CD4-positive, alpha-beta T cell treated with Interferon alpha-2 for 1 hour (primary cell): ENCODE data around the gene PJA2.
"Not testable (repeated sequence)": the region's sequence is repeated elsewhere in the genome, so short reads cannot be mapped to it uniquely, and the experiment has no call there.

ENCODE experiments used
- DNase-seq, 2 donors: peaks; one replicate each; pipeline ENCODE4 v3.0.0-alpha.2; 2020 to 2022

PJA2 gene

DNA sequence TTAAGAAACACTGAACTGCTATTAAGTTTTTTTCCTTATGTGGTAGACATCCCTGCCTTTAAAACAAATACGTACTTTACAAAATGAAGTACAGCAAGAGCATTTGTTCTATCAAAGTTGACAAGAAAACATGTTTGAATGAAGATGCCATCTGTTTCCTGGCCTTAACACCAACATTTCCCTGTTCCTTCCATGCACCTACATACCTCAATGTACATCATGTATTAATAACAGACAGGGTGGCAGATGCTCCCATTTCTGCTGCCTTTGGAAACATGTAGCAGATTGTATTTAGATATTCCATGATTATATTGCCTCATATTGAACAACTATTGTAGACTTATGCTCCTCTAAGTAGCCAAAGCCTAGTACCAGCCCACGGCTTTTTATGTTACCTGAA is 104.4 kb downstream of the PJA2 start:
- no peak for DNase-seq

DNA sequence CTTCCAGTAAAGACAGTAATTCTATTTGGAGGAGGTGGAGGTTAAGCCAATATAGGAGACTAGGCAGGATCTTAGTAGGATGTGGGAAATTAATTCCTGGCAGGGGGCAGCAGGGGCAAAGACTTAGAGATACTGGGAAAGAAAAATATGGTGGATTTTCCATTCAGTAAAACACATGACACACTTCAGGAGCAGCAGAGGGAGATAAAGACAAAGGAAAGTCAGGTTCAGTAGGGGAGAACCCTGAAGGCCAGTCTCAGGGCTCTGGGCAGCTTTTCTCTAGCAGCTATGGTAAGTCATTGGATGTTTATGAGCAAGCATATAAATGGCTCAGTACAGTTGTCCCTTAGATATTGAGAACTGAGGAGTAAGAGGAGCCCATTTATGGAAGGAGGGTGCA is 105.5 kb downstream of the PJA2 start:
- no peak for DNase-seq

DNA sequence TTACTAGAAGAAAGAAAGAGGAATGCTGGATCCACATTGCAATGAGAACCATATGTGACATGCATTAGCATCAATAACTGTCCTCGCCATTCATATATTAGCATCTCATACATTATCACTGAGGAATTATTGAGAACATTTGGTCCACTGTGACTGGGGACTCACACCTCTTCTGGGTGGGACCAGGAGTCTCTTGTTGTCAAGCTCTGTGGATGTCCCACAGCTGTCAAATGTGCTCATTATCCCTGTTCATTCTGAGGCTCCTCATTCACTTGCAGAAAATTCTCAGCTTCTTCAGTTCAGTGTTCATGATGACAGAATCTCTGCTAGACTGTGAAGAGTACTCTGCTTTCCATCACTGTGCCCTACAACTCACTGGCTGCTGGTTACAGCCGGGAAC is 109.4 kb downstream of the PJA2 start:
- DNase-seq = no peak

DNA sequence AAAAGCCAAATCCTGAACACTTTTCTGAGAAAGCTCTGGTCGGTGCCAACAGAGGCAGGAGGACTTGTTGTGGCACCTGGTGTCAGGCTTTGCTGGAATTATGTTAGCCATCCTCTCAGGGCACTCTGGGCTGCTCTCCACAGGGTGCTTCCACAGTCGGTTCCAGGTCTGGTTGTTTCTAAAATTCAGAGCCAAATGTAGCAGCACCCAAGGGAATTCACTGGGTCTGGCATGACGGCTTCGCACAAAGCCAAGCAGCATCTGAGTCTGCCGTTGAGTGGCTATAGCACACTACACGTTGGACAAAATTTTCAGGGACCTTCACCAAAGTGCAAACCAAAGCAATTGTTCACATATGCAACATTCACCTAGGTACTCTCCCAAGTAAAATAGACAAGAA is 110.2 kb downstream of the PJA2 start:
- DNase-seq = no peak

DNA sequence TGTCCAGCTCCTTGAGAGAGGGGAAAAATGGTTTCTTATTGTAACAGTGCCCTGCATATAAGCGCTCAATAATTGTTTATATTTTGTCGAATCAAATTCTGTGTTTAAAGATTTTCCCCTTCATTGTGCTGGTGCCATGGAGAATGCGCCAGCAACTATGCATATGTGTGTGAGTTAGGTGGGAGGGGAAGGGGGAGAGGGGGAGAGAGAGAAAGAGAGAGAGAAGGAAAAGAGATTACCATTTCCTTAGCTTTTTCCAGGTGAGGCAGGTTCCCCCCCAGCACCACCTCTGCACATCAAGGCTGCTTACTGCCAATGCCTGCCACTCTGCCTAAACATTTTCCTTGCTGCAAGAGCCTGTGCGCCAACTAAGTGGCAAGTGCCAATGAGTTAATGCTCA is 111.0 kb downstream of the PJA2 start:
- DNase-seq = no peak

DNA sequence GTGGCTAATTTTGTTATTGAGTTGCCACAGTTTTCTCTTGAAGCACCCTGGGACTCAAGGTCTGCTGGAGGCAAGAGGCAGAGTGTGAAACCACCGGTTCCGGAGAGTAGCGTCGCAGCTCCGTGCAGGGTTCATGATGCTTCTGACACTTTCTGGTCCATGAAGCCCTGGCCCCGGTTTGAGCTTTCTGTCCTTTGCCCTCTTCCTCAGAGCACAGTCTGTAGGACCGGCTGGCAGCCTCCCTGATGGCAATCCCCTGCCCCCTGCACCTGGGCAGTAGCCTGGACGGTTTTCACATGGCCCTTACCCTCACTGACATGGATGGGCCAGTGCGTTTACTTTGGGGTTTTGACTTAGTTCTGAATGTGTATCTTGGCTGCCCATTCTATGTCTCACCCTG is 111.9 kb downstream of the PJA2 start:
- no peak for DNase-seq

DNA sequence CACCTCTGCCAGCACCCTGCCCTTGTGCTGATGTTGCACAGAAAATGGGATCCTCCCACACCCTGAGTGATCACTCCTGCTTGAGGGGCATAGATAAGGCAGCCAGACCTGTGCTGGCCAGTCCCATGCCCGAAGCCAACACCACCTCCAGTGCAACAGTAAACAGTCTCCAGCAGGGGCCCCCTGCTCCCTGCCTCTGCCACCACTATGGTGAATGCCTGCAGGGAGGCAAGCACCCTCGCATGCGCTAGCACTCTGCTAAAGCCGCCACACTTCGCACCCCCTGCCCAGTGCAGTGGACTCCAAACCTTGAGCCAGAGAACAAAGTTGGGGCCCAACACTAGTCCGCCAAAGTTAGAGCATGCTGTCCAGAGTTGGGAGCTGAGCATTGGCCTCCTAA is 118.7 kb downstream of the PJA2 start:
- no peak for DNase-seq

DNA sequence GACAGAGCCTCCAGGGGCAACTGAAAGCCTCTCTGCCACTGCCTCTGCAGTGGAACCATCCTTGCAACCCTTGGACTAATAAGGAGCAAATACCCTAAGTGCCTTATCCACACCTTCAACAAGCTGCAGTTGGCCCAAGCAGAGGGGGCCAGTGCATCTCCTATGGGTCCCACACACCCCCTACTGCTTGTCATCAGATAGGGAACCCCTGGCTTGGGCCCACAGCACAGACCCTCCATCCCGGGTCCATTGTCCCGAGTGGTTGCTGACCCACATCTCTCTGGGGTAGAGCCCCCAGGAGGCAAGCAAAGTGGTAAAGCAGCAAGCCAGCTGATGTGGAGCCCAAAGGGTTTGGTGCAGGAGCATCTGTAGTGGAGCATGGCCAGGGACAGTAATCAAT is 119.5 kb downstream of the PJA2 start:
- DNase-seq = no peak

DNA sequence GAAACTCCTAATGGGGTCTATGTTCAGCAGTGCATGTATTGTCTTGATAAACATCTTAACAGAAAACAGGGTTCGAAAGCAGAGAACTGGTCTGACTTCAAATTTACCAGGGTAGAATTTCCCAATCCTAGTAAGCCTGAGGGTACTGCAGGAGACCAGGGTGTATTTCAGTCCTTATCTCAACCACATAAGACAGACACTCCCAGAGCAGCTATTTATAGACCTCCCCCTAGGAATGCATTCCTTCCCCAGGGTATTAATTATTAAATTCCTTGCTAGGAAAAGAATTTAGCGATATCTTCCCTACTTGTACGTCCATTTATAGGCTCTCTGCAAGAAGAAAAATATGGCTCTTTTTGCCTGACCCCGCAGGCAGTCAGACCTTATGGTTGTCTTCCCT is 123.1 kb downstream of the PJA2 start:
- not testable (repeated sequence) for DNase-seq
